Mucosa of descending colon (tissue), 3 donors: ENCODE data around the gene RSU1. TPM values are rescaled to one million over a fixed set of nuclear protein-coding genes. Genes with fewer than 3 reads are reported as not detected.

Source experiments
- ATAC-seq: fragments of 200-7000 bp; cut with Tn5 transposase; one replicate; pipeline ENCODE4 v1.9.1; 2020; ENCODE audit warnings: mild to moderate bottlenecking, moderate library complexity
- DNase-seq, 3 donors: peaks; one replicate each; pipeline ENCODE4 v3.0.0-alpha.2; 2020
- H3K36me3 ChIP-seq: fragments of 200-600 bp; one replicate; pipeline ENCODE4 v1.8.0; 2021; ENCODE audit warnings: low read depth, mild to moderate bottlenecking
- H3K4me1 ChIP-seq: fragments of 200-600 bp; one replicate; pipeline ENCODE4 v1.8.0; 2021; ENCODE audit warnings: low read depth, mild to moderate bottlenecking
- H3K4me3 ChIP-seq: fragments of 200-600 bp; one replicate; pipeline ENCODE4 v1.8.0; 2021; ENCODE audit warnings: mild to moderate bottlenecking
- H3K9me3 ChIP-seq: fragments of 200-600 bp; one replicate; pipeline ENCODE4 v1.8.0; 2021; ENCODE audit warnings: mild to moderate bottlenecking
- CTCF ChIP-seq: fragments of 200-600 bp; IDR thresholded peaks from one replicate; pipeline ENCODE4 v1.8.0; 2022; ENCODE audit warnings: antibody characterized with exemption, mild to moderate bottlenecking
- intact Hi-C, 2 donors: fragments of 100-400 bp; cut with DNase I in 1 of 2; cut with micrococcal nuclease in 1 of 2; formaldehyde crosslinking; loops; one replicate each; pipeline versions ENCODE4 v1.11.0 to v1.11.1; 2022; cut with DNase I, micrococcal nuclease
- total RNA-seq, 3 donors: library from RNA; stranded (reverse); fragmentation: NEBNext Ultra II Directional in 2 of 3; extraction: Animal tissue kit (Norgen Biotek cat#: 25700) in 2 of 3; gene quantifications; one replicate each; pipeline versions ENCODE4 v1.2.1 to v1.2.4, GENCODE V29; 2021 to 2023
- donor health status: DM: no; HTN: no; CAD: no; lungs with moderate emphysema.
- donor health status: DM: no; HTN: no; CAD: no.
- donor health status: DM: no; HTN: yes; CAD: no.

The RSU1 gene
- total RNA-seq, 3 donors from 2014 or later, result 67.2 to 94.8 (median 74.1) TPM

GRCh38 chr10:16741540-16741939 lies 75.7 kb downstream of the RSU1 start:
- Histone ChIP-seq H3K36me3 (no peaks in the 10 kb centered on the region), H3K4me3 (no peak overlapping the region), H3K4me1 (no peaks in the 10 kb centered on the region), H3K9me3 (no peaks in the 10 kb centered on the region)
- ATAC-seq, result no peak
- intact Hi-C loops, result no loop called here
- no peak for DNase-seq
- TF ChIP-seq CTCF, result no peak

GRCh38 chr10:16737420-16737819 lies 79.8 kb downstream of the RSU1 start:
- ATAC-seq, result no peak
- no peak for DNase-seq
- H3K36me3 ChIP-seq, result no peaks in the 10 kb centered on the region
- no peaks in the 10 kb centered on the region for H3K9me3 ChIP-seq
- no peak overlapping the region for H3K4me3 ChIP-seq
- H3K4me1 ChIP-seq, result no peaks in the 10 kb centered on the region
- TF ChIP-seq CTCF, result no peak
- intact Hi-C loops, result no loop called here

GRCh38 chr10:16735671-16736070 lies 81.6 kb downstream of the RSU1 start:
- TF ChIP-seq CTCF, result no peak
- H3K4me3 ChIP-seq, result no peak overlapping the region
- no peaks in the 10 kb centered on the region for H3K36me3 ChIP-seq
- no peaks in the 10 kb centered on the region for H3K4me1 ChIP-seq
- H3K9me3 ChIP-seq, result no peaks in the 10 kb centered on the region
- DNase-seq, result no peak
- intact Hi-C loops, result no loop called here
- ATAC-seq, result no peak

- H3K9me3 ChIP-seq, result no peaks in the 10 kb centered on the region
- TF ChIP-seq CTCF, result no peak
- no peak overlapping the region for H3K4me3 ChIP-seq
- no peaks in the 10 kb centered on the region for H3K36me3 ChIP-seq
- no peak for DNase-seq
- ATAC-seq, result no peak
- no peaks in the 10 kb centered on the region for H3K4me1 ChIP-seq
- intact Hi-C loops, result no loop called here
Measured at GRCh38 chr10:16732376-16732775, 84.8 kb downstream of the RSU1 start.

- H3K4me3 ChIP-seq, result no peak overlapping the region
- DNase-seq, result no peak
- no peaks in the 10 kb centered on the region for H3K36me3 ChIP-seq
- TF ChIP-seq CTCF, result no peak
- H3K4me1 ChIP-seq, result no peaks in the 10 kb centered on the region
- intact Hi-C loops, result no loop called here
- ATAC-seq, result no peak
- H3K9me3 ChIP-seq, result no peaks in the 10 kb centered on the region
Measured at GRCh38 chr10:16728266-16728665, 89.0 kb downstream of the RSU1 start.

GRCh38 chr10:16727666-16728065 lies 89.6 kb downstream of the RSU1 start:
- TF ChIP-seq CTCF, result no peak
- ATAC-seq, result no peak
- H3K4me1 ChIP-seq, result no peaks in the 10 kb centered on the region
- intact Hi-C loops, result no loop called here
- no peaks in the 10 kb centered on the region for H3K9me3 ChIP-seq
- H3K36me3 ChIP-seq, result no peaks in the 10 kb centered on the region
- no peak overlapping the region for H3K4me3 ChIP-seq
- no peak for DNase-seq
